ENCODE results near the gene INPP5F.

DNA sequence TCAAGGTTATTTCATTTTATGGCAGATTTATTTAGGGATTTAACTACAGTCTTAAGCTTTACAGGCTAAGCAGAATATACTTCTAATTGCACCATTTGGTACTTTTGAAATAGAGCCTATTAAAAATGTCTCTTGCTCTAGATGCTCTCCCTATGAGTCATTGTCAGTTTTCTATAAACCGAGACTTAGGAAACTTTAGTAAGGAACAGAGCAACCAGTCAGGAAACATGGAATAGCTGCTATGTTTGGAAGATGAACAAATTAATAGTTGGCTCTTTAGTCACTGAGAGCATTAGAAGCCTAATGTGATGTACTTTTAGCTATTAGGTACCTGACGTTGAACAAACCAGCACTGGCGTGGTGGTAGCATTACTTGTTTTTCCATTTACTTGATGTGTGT lies 35.3 kb downstream of the INPP5F start:
- TF ChIP-seq POLR2A (IDR thresholded peaks at IDR 0.05; ENCODE audit: low read depth, low read length): no peak
- TF ChIP-seq POLR2AphosphoS5 (IDR thresholded peaks at IDR 0.05; ENCODE audit: low read depth, low read length): no peak

Data from GM12892 (cell line).